HG02610 (cell line): ENCODE measurements around the gene GRIN3B.

Experiments
- ATAC-seq: cut with Tn5 transposase; IDR thresholded peaks from one replicate; pipeline ENCODE4 v1.9.1; 2021; ENCODE audit warnings: mild to moderate bottlenecking, moderate library complexity; ENCODE audit not compliant: unreplicated experiment

The GRIN3B gene

DNA sequence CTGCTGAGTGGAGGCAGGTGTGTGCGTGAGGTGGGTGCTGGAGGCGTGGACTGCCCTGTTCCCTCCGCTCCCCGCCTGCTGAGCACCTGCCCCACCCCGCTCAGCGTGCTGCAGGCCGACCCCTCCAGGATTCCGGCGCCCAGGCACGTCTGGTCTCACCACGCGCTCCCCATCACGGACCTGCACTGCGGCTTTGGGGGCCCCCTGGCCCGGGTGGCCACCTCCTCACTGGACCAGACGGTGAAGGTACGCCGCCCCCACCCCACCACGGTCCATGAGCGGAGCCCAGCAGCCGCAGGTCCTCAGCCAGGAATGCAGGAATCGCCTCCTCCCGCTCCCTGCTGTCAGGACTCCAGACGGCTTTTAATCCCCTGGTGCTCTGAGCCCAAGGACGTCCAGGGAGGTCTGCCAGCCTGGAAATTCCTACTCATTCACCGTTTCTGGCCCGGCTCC is 10.1 kb upstream of the GRIN3B start:
- ATAC-seq: no peak

DNA sequence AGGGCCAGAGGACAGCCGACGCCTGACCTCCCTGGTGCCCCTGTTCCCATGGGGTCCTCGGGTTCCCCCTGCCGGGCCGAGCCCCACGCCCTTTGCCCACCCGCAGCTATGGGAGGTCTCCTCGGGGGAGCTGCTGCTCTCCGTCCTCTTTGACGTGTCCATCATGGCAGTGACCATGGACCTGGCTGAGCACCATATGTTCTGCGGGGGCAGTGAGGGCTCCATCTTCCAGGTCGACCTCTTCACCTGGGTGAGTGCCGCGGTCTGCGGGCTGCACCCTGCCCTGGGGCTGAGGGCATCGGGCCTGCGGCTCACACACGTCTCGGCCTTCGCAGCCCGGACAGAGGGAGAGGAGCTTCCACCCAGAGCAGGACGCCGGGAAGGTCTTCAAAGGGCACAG is 9.5 kb upstream of the GRIN3B start:
- ATAC-seq: no peak

- no peak for ATAC-seq
Observed at GRCh38 chr19:991174-991931, 8.9 kb upstream of the GRIN3B start.

- no peak for ATAC-seq
Observed at GRCh38 chr19:991932-992669, 8.1 kb upstream of the GRIN3B start.

- no peak for ATAC-seq
Observed at GRCh38 chr19:992670-993055, 7.6 kb upstream of the GRIN3B start.

- no peak for ATAC-seq
Observed at GRCh38 chr19:993361-993830, 6.8 kb upstream of the GRIN3B start.

DNA sequence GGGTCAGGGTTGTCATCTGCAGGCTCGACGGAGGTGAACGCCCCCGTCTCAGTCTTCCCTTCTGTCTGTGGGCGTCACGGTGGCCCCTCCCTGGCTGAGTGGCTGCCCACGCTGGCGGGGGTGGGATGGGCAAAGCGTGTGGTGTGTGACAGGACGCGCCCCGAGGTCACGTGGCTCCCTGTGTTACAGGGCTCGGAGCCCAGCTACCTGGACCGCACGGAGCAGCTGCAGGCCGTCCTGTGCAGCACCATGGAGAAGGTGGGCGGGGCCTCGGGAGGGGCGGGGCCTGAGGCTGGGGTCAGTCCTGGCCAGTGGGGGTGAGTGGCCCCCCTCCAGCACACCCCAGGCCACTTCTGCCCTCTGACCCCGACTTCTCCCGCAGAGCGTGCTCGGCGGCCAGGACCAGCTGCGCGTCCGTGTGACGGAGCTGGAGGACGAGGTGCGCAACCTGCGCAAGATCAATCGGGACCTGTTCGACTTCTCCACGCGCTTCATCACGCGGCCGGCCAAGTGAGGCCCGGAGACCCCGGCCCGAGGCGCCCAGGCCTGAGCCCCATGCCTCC is 6.3 kb upstream of the GRIN3B start:
- ATAC-seq: no peak

DNA sequence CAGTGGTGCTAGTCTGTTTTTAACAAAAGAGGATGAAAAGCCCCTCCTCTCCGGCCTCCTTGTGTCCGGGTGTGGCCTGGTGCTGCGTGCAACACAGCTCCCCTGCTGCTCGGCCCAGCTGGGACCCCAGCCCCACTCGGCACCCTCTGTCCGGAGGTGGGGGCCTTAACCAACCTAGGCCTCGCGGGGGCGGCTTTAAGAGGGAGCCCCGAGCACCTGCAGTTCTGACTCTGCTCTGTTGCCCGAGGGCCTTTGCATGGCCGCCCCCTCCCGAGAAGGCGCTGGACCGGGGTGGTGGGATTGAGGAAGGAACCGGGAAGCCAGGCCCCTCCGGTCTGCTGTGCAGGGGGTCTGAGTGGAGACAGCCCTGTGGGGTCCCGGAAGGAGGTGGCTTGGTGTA is 5.7 kb upstream of the GRIN3B start:
- no peak for ATAC-seq

GRCh38 chr19:995051-995827 is 5.0 kb upstream of the GRIN3B start:
- ATAC-seq: no peak

GRCh38 chr19:996051-996838 is 4.0 kb upstream of the GRIN3B start:
- ATAC-seq: no peak

- no peak for ATAC-seq
Observed at GRCh38 chr19:998064-998463, 2.2 kb upstream of the GRIN3B start.

- ATAC-seq: no peak
Observed at GRCh38 chr19:999379-999719, 870 bp upstream of the GRIN3B start.

GRCh38 chr19:1000591-1001537 is 645 bp downstream of the GRIN3B start:
- ATAC-seq: no peak

GRCh38 chr19:1001538-1002166 is 1.4 kb downstream of the GRIN3B start:
- ATAC-seq: no peak

DNA sequence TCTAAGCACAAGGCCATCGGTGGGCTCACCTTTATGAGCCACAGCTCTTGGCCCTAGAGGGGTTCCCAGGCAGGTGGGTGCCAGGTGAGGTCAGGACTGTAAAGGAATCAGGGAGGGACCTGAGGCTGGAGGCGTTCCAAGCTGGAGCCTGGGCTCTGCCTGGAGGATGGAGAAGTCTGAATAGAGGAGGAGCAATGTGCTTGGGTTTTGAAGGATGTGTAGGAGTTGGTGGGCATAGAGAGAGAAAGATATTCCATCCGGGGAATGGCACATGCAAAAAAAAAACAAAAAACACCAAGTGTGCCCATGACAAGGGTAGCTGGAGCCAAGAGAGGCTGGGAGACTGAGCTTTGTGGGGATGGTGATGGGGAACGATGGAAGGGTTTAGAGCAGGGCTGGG is 2.4 kb downstream of the GRIN3B start:
- no peak for ATAC-seq

GRCh38 chr19:1003283-1003682 is 3.1 kb downstream of the GRIN3B start:
- no peak for ATAC-seq

DNA sequence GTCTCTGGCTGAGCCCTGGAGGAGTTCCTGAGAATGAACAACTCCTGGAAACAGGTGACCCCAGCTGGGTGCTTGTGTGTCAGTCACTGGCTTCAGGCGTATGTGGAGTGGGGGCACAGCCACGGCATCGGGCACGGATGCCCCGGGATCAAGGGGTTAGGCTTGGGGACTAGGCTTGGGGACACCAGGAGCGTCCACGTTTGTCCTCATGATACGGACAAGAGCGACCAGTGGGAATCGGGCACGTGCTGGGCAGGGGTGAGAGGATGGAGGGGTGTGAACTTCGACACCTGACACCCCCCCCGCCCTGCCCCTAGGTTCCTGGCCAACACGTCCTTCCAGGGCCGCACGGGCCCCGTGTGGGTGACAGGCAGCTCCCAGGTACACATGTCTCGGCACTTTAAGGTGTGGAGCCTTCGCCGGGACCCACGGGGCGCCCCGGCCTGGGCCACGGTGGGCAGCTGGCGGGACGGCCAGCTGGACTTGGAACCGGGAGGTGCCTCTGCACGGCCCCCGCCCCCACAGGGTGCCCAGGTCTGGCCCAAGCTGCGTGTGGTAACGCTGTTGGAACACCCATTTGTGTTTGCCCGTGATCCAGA is 4.1 kb downstream of the GRIN3B start:
- no peak for ATAC-seq

GRCh38 chr19:1004803-1005664 is 4.8 kb downstream of the GRIN3B start:
- no peak for ATAC-seq
